Type B pancreatic cell (in vitro differentiated cells): ENCODE measurements around the gene CXXC5. TPM values are rescaled to one million over a fixed set of nuclear protein-coding genes. Genes with fewer than 3 reads are reported as not detected.

Experiments used
- DNase-seq: peaks from one replicate; pipeline ENCODE4 v3.0.0; 2021; ENCODE audit warnings: mixed read lengths; ENCODE audit not compliant: unreplicated experiment; ENCODE audit errors: extremely low spot score
- H3K27ac Mint-ChIP-seq: 2 replicates; pipeline ENCODE4 v1.8.0; 2021; ENCODE audit warnings: mild to moderate bottlenecking, mixed read lengths
- H3K27me3 Mint-ChIP-seq: 2 replicates; pipeline ENCODE4 v1.8.0; 2021; ENCODE audit warnings: mixed read lengths
- H3K36me3 Mint-ChIP-seq: 2 replicates; pipeline ENCODE4 v1.8.0; 2021; ENCODE audit warnings: mixed read lengths
- H3K4me1 Mint-ChIP-seq: one replicate; pipeline ENCODE4 v1.8.0; 2021; ENCODE audit warnings: mixed read lengths; ENCODE audit not compliant: unreplicated experiment
- H3K4me3 Mint-ChIP-seq: 2 replicates; pipeline ENCODE4 v1.8.0; 2021; ENCODE audit warnings: mild to moderate bottlenecking, mixed read lengths
- H3K9me3 Mint-ChIP-seq: 2 replicates; pipeline ENCODE4 v1.8.0; 2021; ENCODE audit warnings: mixed read lengths
- total RNA-seq: library from RNA; stranded (reverse); gene quantifications from 2 replicates; pipeline ENCODE4 v1.2.1, GENCODE V29; 2021; ENCODE audit warnings: low replicate concordance
- TF ChIP-seq, protein P1 (sequence below): fragments of 200-600 bp; sonication (generic); conservative IDR thresholded peaks from 2 replicates; pipeline ENCODE4 v1.5.0; 2021; ENCODE audit warnings: antibody characterized with exemption, mild to moderate bottlenecking

CXXC5 gene
- total RNA-seq, 1 donor from 2014 or later, result 58.6 TPM

DNA sequence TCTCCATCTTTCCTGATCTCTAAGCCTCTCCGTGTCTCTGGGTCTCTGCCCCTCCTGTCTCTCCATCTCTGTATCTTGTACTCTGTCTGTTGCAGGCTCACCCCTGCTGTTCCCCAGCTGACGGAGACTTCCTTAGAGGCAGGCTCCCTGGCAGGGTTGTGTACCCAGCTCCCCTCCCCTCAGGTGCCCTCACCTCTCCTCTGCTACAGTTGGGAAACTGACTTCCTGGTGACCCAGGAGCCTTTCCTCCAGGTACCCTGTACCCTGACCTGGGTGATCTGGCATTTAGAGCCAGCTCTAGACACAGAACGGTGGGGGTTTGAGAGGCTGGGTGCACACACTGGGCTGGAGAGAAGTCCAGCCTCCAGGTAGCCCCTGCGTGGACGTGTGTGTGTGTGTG is 37.7 kb downstream of the CXXC5 start:
- TF ChIP-seq, protein P1, sequence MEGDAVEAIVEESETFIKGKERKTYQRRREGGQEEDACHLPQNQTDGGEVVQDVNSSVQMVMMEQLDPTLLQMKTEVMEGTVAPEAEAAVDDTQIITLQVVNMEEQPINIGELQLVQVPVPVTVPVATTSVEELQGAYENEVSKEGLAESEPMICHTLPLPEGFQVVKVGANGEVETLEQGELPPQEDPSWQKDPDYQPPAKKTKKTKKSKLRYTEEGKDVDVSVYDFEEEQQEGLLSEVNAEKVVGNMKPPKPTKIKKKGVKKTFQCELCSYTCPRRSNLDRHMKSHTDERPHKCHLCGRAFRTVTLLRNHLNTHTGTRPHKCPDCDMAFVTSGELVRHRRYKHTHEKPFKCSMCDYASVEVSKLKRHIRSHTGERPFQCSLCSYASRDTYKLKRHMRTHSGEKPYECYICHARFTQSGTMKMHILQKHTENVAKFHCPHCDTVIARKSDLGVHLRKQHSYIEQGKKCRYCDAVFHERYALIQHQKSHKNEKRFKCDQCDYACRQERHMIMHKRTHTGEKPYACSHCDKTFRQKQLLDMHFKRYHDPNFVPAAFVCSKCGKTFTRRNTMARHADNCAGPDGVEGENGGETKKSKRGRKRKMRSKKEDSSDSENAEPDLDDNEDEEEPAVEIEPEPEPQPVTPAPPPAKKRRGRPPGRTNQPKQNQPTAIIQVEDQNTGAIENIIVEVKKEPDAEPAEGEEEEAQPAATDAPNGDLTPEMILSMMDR, result no peak
- peak overlapping the region; percentile 77 for H3K27ac Mint-ChIP-seq
- peaks cover 46% of the 10 kb centered on the region for H3K4me1 Mint-ChIP-seq
- H3K9me3 Mint-ChIP-seq, result no peaks in the 10 kb centered on the region
- DNase-seq, result no peak
- H3K4me3 Mint-ChIP-seq, result peak overlapping the region; percentile 31
- H3K27me3 Mint-ChIP-seq, result no peaks in the 10 kb centered on the region
- H3K36me3 Mint-ChIP-seq, result peaks cover 10% of the 10 kb centered on the region

GRCh38 chr5:139686356-139686705 is 38.2 kb downstream of the CXXC5 start:
- Mint-ChIP-seq H3K36me3 (peaks cover 10% of the 10 kb centered on the region), H3K27me3 (no peaks in the 10 kb centered on the region), H3K27ac (peak overlapping the region; percentile 77), H3K4me3 (peak overlapping the region; percentile 39), H3K9me3 (no peaks in the 10 kb centered on the region), H3K4me1 (peaks cover 51% of the 10 kb centered on the region)
- no peak for DNase-seq
- TF ChIP-seq, protein P1, result no peak

DNA sequence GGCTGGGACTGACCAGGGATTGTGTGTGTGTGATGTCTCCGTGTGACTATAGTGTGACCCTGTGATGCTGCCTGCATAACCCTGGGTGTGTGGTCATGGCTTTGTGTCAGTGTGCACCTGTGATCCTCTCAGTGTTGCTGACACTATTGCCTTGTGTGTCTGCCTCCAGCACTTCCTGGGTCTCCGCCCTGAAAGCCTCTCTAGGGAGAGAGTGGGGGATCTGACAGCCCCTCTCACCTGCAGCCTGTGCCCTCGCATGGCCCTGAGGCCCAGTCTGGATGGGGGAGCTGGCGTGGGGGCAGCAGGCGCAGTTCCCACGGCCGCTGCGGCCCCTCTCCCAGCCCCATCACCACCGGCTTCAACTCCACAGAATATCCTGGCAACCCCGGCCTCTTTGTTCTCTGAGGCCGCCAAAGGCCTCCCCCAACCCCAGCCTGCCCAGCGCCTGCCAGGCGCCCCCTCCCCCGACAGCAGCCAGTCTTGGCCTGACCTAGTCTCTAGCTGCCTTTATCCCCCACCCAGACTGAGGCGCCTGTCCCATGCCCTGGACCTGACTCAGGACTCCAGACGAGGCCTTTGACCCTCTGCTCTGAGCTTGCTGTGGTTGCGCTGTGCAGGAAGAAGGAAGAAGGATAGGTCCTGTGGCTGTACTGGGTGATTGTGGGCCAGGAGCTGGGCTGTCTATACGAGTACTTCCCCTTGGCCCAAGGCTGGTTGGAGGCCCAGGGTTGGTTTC is 38.7 kb downstream of the CXXC5 start:
- Mint-ChIP-seq H3K4me1 (peaks cover 55% of the 10 kb centered on the region), H3K36me3 (peaks cover 10% of the 10 kb centered on the region), H3K9me3 (no peaks in the 10 kb centered on the region), H3K27me3 (no peaks in the 10 kb centered on the region), H3K4me3 (peak overlapping the region; percentile 39), H3K27ac (peak overlapping the region; percentile 77)
- no peak for DNase-seq
- TF ChIP-seq, protein P1, result no peak

GRCh38 chr5:139687656-139688055 is 39.5 kb downstream of the CXXC5 start:
- no peaks in the 10 kb centered on the region for H3K9me3 Mint-ChIP-seq
- DNase-seq, result no peak
- no peak overlapping the region for H3K4me3 Mint-ChIP-seq
- peaks cover 60% of the 10 kb centered on the region for H3K4me1 Mint-ChIP-seq
- no peaks in the 10 kb centered on the region for H3K27me3 Mint-ChIP-seq
- H3K36me3 Mint-ChIP-seq, result peaks cover 10% of the 10 kb centered on the region
- H3K27ac Mint-ChIP-seq, result no peak overlapping the region
- TF ChIP-seq, protein P1, result no peak

- TF ChIP-seq, protein P1, result no peak
- Mint-ChIP-seq H3K4me1 (peaks cover 55% of the 10 kb centered on the region), H3K9me3 (no peaks in the 10 kb centered on the region), H3K27me3 (no peaks in the 10 kb centered on the region), H3K4me3 (no peak overlapping the region), H3K27ac (no peak overlapping the region), H3K36me3 (peaks cover 7% of the 10 kb centered on the region)
- no peak for DNase-seq
Observed at GRCh38 chr5:139688088-139688702, 40.0 kb downstream of the CXXC5 start.
